Activated CD8-positive, alpha-beta memory T cell treated with anti-CD3 and anti-CD28 coated beads, Interleukin-2, amount 50 U/mL, for 1 hour (primary cell): ENCODE measurements around the gene GPR137C.

ENCODE experiments used
- DNase-seq: peaks from one replicate; pipeline ENCODE4 v3.0.0-alpha.2; 2020; ENCODE audit errors: extremely low read depth

Gene GPR137C

GRCh38 chr14:52678591-52678990 is 126.0 kb downstream of the GPR137C start:
- no peak for DNase-seq

GRCh38 chr14:52683985-52684520 is 131.4 kb downstream of the GPR137C start:
- no peak for DNase-seq

GRCh38 chr14:52686176-52686575 is 133.5 kb downstream of the GPR137C start:
- no peak for DNase-seq
